Smooth muscle cell of trachea (primary cell): Measurements from ENCODE around the gene BOD1L2. TPM values are rescaled to one million over a fixed set of nuclear protein-coding genes. Genes with fewer than 3 reads are reported as not detected.

ENCODE experiments used
- total RNA-seq: library from RNA; depleted of rRNA; stranded (reverse); fragments of >200 nt; gene quantifications from 2 replicates; pipeline ENCODE4 v1.2.1, GENCODE V29; 2014

Gene BOD1L2
- not detected in 2 replicates for total RNA-seq

DNA sequence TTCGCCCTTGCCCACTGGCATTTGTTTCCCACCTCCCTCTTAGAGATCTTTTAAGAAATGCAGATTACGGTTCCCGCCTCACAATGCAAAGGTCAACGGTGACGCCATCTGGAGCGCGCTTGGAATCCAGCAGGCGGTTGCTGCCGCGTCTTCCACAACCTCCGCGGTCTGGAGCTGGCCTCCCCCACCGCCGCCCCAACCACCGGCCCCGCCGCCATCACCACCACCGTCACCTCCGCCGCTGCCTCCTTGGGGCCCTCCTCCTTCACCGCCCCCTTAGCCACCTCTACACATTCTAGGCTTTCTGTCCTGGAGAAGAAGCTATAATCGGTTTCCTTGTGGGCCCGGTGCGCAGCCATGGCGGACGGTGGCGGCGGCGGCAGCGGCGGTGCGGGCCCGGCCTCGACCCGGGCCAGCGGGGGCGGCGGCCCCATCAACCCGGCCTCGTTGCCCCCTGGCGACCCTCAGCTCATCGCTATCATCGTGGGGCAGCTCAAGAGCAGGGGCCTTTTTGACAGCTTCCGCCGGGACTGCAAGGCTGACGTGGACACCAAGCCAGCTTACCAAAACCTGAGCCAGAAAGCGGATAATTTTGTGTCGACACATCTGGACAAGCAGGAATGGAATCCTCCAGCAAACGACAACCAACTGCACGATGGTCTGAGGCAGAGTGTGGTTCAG, at the start of gene BOD1L2:
Gene BOD1L2 (plus strand): TSS at position 132 of the 681 bp plus-strand sequence. CDS start 226 bp downstream, at position 358.

Other genes with a start within 250 kb of the BOD1L2 start
- not detected in 2 replicates for gene ST8SIA3, start 205.5 kb downstream of the BOD1L2 start, total RNA-seq